Prostate gland (tissue), 2 donors: ENCODE data around the gene FAM149B1. TPM values are rescaled to one million over a fixed set of nuclear protein-coding genes. Genes with fewer than 3 reads are reported as not detected.

Source experiments
- DNase-seq: peaks from one replicate; pipeline ENCODE4 v3.0.0-alpha.2; 2019; ENCODE audit warnings: low spot score
- H3K27ac ChIP-seq, 2 donors: fragments of 200-600 bp; sonication (generic); 2 replicates each; pipeline ENCODE4 v1.5.1; 2017 to 2019
- H3K27me3 ChIP-seq: fragments of 200-600 bp; sonication (generic); replicated peaks from 2 replicates; pipeline ENCODE4 v1.5.1; 2019; ENCODE audit not compliant: insufficient read depth
- H3K36me3 ChIP-seq, 2 donors: fragments of 200-600 bp; sonication (generic); 1 replicate in 1 of 2; 2 replicates in 1 of 2; pipeline versions ENCODE4 v1.5.1 to v1.8.1; 2017 to 2019
- H3K4me1 ChIP-seq: fragments of 200-600 bp; sonication (generic); replicated peaks from 2 replicates; pipeline ENCODE4 v1.5.1; 2019
- H3K4me3 ChIP-seq, 2 donors: fragments of 200-600 bp; sonication (generic); 2 replicates each; pipeline ENCODE4 v1.5.1; 2017 to 2019
- H3K9me3 ChIP-seq: fragments of 200-600 bp; sonication (generic); 2 replicates; pipeline ENCODE4 v1.5.1; 2017
- CTCF ChIP-seq, 4 experiments: fragments of 200-600 bp in 2 of 4; fragments of 450-650 bp in 2 of 4; sonication (generic) in 2 of 4; IDR thresholded peaks; 1 replicate in 3 of 4; 2 replicates in 1 of 4; pipeline ENCODE4 v1.5.1; 2016 to 2019; ENCODE audit warnings: antibody characterized with exemption in 4 of 4, mild to moderate bottlenecking in 2 of 4, moderate library complexity in 2 of 4
- POLR2A ChIP-seq: fragments of 450-650 bp; IDR thresholded peaks from one replicate; pipeline ENCODE4 v1.6.1; 2016; ENCODE audit warnings: antibody characterized with exemption, mild to moderate bottlenecking
- POLR2AphosphoS5 ChIP-seq: sonication (generic); formaldehyde crosslinking; IDR thresholded peaks from one replicate; pipeline ENCODE4 v1.6.1; 2017; ENCODE audit warnings: antibody characterized with exemption
- WGBS: methylation state at CpG from one replicate; pipeline ENCODE4 v1.1.5; 2018; 5-methylcytosine and 5-hydroxymethylcytosine counted together
- intact Hi-C: fragments of 100-400 bp; cut with DNase I; formaldehyde crosslinking; loops from one replicate; pipeline ENCODE4 v1.14.2; 2022
- total RNA-seq, 2 donors: library from RNA; depleted of rRNA; stranded (reverse); fragments of >200 nt; gene quantifications; one replicate each; pipeline ENCODE4 v1.1.0, GENCODE V29; 2016

The FAM149B1 gene
- total RNA-seq: 10 to 100 TPM; 15.8 to 17.7 TPM

- TF ChIP-seq POLR2AphosphoS5: peak; percentile 100
- peak; percentile 94 for TF ChIP-seq POLR2A
- TF ChIP-seq CTCF (IDR thresholded peaks at IDR 0.05): peak in 3 of 4 experiments; percentile 19 to 59 (median 56)
- Histone ChIP-seq H3K36me3 (no peaks in the 10 kb centered on the region), H3K27ac (peak within 1 kb of the TSS; percentile 93 to 95), H3K9me3 (no peaks in the 10 kb centered on the region), H3K27me3 (no peaks in the 10 kb centered on the region), H3K4me3 (peak within 1 kb of the TSS; percentile 75 to 86), H3K4me1 (peaks cover 11% of the 10 kb centered on the region)
- peak; percentile 91 for DNase-seq
- under 1% methylated on average over 47 of the region's 49 CpGs for whole genome bisulfite sequencing
- intact Hi-C loops: loop anchor here (5.0 kb wide), 2 partner anchors 71 to 84 kb away; partner anchors contain the start of genes MRPS16 and P4HA1
Observed at GRCh38 chr10:73167783-73168464, at the start of gene FAM149B1, which contains the start of gene ECD. Gene FAM149B1, plus strand, starts transcription at chr10:73168119. Its CDS starts 221 bp downstream, at chr10:73168340. Gene ECD, minus strand, starts transcription at chr10:73168008. Its CDS starts 4,071 bp downstream, at chr10:73163937.

- H3K27me3 ChIP-seq: no peaks in the 10 kb centered on the region
- no peaks in the 10 kb centered on the region for H3K36me3 ChIP-seq
- TF ChIP-seq CTCF (IDR thresholded peaks at IDR 0.05) (no peak), POLR2AphosphoS5 (no peak), POLR2A (no peak)
- intact Hi-C loops: no loop called here
- no peak overlapping the region for H3K27ac ChIP-seq
- H3K4me3 ChIP-seq: no peak overlapping the region
- 60% methylated on average over 1 of the region's 1 CpG for WGBS
- DNase-seq: no peak
- no peaks in the 10 kb centered on the region for H3K9me3 ChIP-seq
- H3K4me1 ChIP-seq: no peaks in the 10 kb centered on the region
Observed at GRCh38 chr10:73119457-73119856, 48.5 kb upstream of the FAM149B1 start.

- no peak overlapping the region for H3K27ac ChIP-seq
- H3K36me3 ChIP-seq: no peaks in the 10 kb centered on the region
- WGBS: 81% methylated on average over 4 of the region's 4 CpGs
- no peaks in the 10 kb centered on the region for H3K4me1 ChIP-seq
- H3K9me3 ChIP-seq: no peaks in the 10 kb centered on the region
- intact Hi-C loops: no loop called here
- H3K4me3 ChIP-seq: no peak overlapping the region
- H3K27me3 ChIP-seq: no peaks in the 10 kb centered on the region
- no peak for TF ChIP-seq CTCF (IDR thresholded peaks at IDR 0.05)
- TF ChIP-seq POLR2A: no peak
- no peak for TF ChIP-seq POLR2AphosphoS5
- no peak for DNase-seq
Observed at GRCh38 chr10:73119952-73120351, 48.0 kb upstream of the FAM149B1 start.

GRCh38 chr10:73126343-73126742 lies 41.6 kb upstream of the FAM149B1 start:
- WGBS: 98% methylated on average over 2 of the region's 2 CpGs
- no peak overlapping the region for H3K27ac ChIP-seq
- no peak overlapping the region for H3K4me3 ChIP-seq
- no peak for DNase-seq
- H3K4me1 ChIP-seq: no peaks in the 10 kb centered on the region
- no peak for TF ChIP-seq POLR2A
- no peak for TF ChIP-seq POLR2AphosphoS5
- no peak for TF ChIP-seq CTCF (IDR thresholded peaks at IDR 0.05)
- no peaks in the 10 kb centered on the region for H3K9me3 ChIP-seq
- H3K27me3 ChIP-seq: no peaks in the 10 kb centered on the region
- intact Hi-C loops: no loop called here
- no peaks in the 10 kb centered on the region for H3K36me3 ChIP-seq

- H3K4me3 ChIP-seq: no peak overlapping the region
- H3K27ac ChIP-seq: no peak overlapping the region
- H3K36me3 ChIP-seq: peaks cover 0 to 2% of the 10 kb centered on the region in 2 donors
- TF ChIP-seq CTCF (IDR thresholded peaks at IDR 0.05) (no peak), POLR2AphosphoS5 (peak; percentile 5), POLR2A (no peak)
- intact Hi-C loops: no loop called here
- WGBS: 34% methylated on average over 2 of the region's 2 CpGs
- H3K4me1 ChIP-seq: no peaks in the 10 kb centered on the region
- no peaks in the 10 kb centered on the region for H3K27me3 ChIP-seq
- no peak for DNase-seq
- no peaks in the 10 kb centered on the region for H3K9me3 ChIP-seq
Observed at GRCh38 chr10:73131301-73131700, 36.6 kb upstream of the FAM149B1 start.
